Gastroesophageal sphincter (tissue), 4 donors: Measurements from ENCODE around the gene SASH1. TPM values are rescaled to one million over a fixed set of nuclear protein-coding genes. Genes with fewer than 3 reads are reported as not detected.

Experiments used
- ATAC-seq: fragments of 150-250 bp; one replicate; pipeline ENCODE4 v1.9.1; 2016; ENCODE audit warnings: mild to moderate bottlenecking, moderate library complexity
- H3K27ac ChIP-seq, 4 donors: fragments of 200-600 bp; sonication (generic) in 3 of 4; 1 replicate in 3 of 4; 2 replicates in 1 of 4; pipeline ENCODE4 v1.5.1; 2016 to 2019
- H3K27me3 ChIP-seq: fragments of 200-600 bp; sonication (generic); one replicate; pipeline ENCODE4 v1.5.1; 2019
- H3K36me3 ChIP-seq, 2 donors: fragments of 200-600 bp; sonication (generic); one replicate each; pipeline ENCODE4 v1.5.1; 2019; ENCODE audit warnings: control low read depth in 1 of 2
- H3K4me1 ChIP-seq, 3 donors: fragments of 200-600 bp; sonication (generic); 1 replicate in 2 of 3; 2 replicates in 1 of 3; pipeline ENCODE4 v1.5.1; 2016 to 2019; ENCODE audit warnings: control low read depth in 2 of 3
- H3K4me3 ChIP-seq, 2 donors: fragments of 200-600 bp; sonication (generic); one replicate each; pipeline ENCODE4 v1.5.1; 2019; ENCODE audit warnings: mild to moderate bottlenecking in 1 of 2, moderate library complexity in 1 of 2
- H3K9me3 ChIP-seq, 3 donors: fragments of 200-600 bp; sonication (generic); one replicate each; pipeline ENCODE4 v1.5.1; 2017 to 2019; ENCODE audit warnings: control low read depth in 2 of 3
- CTCF ChIP-seq, 4 experiments: fragments of 200-600 bp in 2 of 4; fragments of 450-650 bp in 2 of 4; sonication (generic) in 1 of 4; IDR thresholded peaks; one replicate each; pipeline ENCODE4 v1.5.1; 2017 to 2019; ENCODE audit warnings: antibody characterized with exemption in 4 of 4, mild to moderate bottlenecking in 2 of 4, moderate library complexity in 2 of 4
- EP300 ChIP-seq: sonication (generic); formaldehyde crosslinking; IDR thresholded peaks from one replicate; pipeline ENCODE4 v1.6.1; 2017; ENCODE audit warnings: antibody characterized with exemption, mild to moderate bottlenecking
- POLR2A ChIP-seq, 2 donors: fragments of 450-650 bp; IDR thresholded peaks; one replicate each; pipeline ENCODE4 v1.6.1; 2017; ENCODE audit warnings: antibody characterized with exemption in 2 of 2, mild to moderate bottlenecking in 2 of 2, moderate library complexity in 1 of 2
- POLR2AphosphoS5 ChIP-seq: sonication (generic); formaldehyde crosslinking; IDR thresholded peaks from one replicate; pipeline ENCODE4 v1.6.1; 2017; ENCODE audit warnings: antibody characterized with exemption
- WGBS, 2 donors: methylation state at CpG; one replicate each; pipeline ENCODE4 v1.1.5; 2018; ENCODE audit warnings: low coverage in 1 of 2; 5-methylcytosine and 5-hydroxymethylcytosine counted together
- total RNA-seq, 4 donors: library from RNA; depleted of rRNA; stranded (reverse); fragments of >200 nt; gene quantifications; one replicate each; pipeline ENCODE4 v1.1.0, GENCODE V29; 2016

Gene SASH1
- total RNA-seq, 4 donors from 2014 or later = 48.9 to 78.9 (median 64.6) TPM

- Histone ChIP-seq H3K9me3 (peaks cover 0 to 3% (median 0%) of the 10 kb centered on the region in 3 donors), H3K36me3 (no peaks in the 10 kb centered on the region), H3K4me3 (no peak overlapping the region), H3K27ac (peak overlapping the region; percentile 2 to 71 (median 54)), H3K27me3 (no peaks in the 10 kb centered on the region), H3K4me1 (peaks cover 0 to 12% (median 4%) of the 10 kb centered on the region in 3 donors)
- TF ChIP-seq CTCF (IDR thresholded peaks at IDR 0.05) (no peak), POLR2AphosphoS5 (peak; percentile 67)
- peak; percentile 64 for ATAC-seq
- WGBS, 2 donors = 67 to 70% methylated on average over 6 to 9 of the region's 16 CpGs
These were observed 250.6 kb downstream of the SASH1 start for GRCh38 chr6:148593130-148593812.

GRCh38 chr6:148593813-148594170 is 251.2 kb downstream of the SASH1 start:
- 52 to 74% methylated on average over 4 to 6 of the region's 6 CpGs for WGBS, 2 donors
- peaks cover 0 to under 1% (median 0%) of the 10 kb centered on the region in 3 donors for H3K9me3 ChIP-seq
- peak overlapping the region in 3 of 4 donors; percentile 39 to 71 (median 68) for H3K27ac ChIP-seq
- no peaks in the 10 kb centered on the region for H3K36me3 ChIP-seq
- no peaks in the 10 kb centered on the region for H3K27me3 ChIP-seq
- ATAC-seq = no peak
- H3K4me3 ChIP-seq = no peak overlapping the region
- TF ChIP-seq CTCF (IDR thresholded peaks at IDR 0.05) (no peak), POLR2A (IDR thresholded peaks at IDR 0.05) (no peak), EP300 (no peak), POLR2AphosphoS5 (no peak)
- H3K4me1 ChIP-seq = peaks cover 0 to 16% (median 4%) of the 10 kb centered on the region in 3 donors

GRCh38 chr6:148595550-148595949 is 252.9 kb downstream of the SASH1 start:
- TF ChIP-seq CTCF (IDR thresholded peaks at IDR 0.05) (no peak), EP300 (no peak), POLR2A (IDR thresholded peaks at IDR 0.05) (no peak), POLR2AphosphoS5 (no peak)
- Histone ChIP-seq H3K4me3 (no peak overlapping the region), H3K4me1 (peaks cover 0 to 23% (median 4%) of the 10 kb centered on the region in 3 donors), H3K36me3 (no peaks in the 10 kb centered on the region), H3K27ac (no peak overlapping the region), H3K27me3 (no peaks in the 10 kb centered on the region), H3K9me3 (no peaks in the 10 kb centered on the region)
- no peak for ATAC-seq
- WGBS, 2 donors = 93 to 96% methylated on average over 6 of the region's 6 CpGs

GRCh38 chr6:148596891-148597455 is 254.3 kb downstream of the SASH1 start:
- WGBS, 2 donors = 71 to 82% methylated on average over 1 to 2 of the region's 3 CpGs
- H3K4me1 ChIP-seq = peaks cover 0 to 23% (median 4%) of the 10 kb centered on the region in 3 donors
- no peak overlapping the region for H3K27ac ChIP-seq
- ATAC-seq = no peak
- H3K27me3 ChIP-seq = no peaks in the 10 kb centered on the region
- no peak overlapping the region for H3K4me3 ChIP-seq
- no peaks in the 10 kb centered on the region for H3K36me3 ChIP-seq
- TF ChIP-seq POLR2A (IDR thresholded peaks at IDR 0.05) (no peak), CTCF (IDR thresholded peaks at IDR 0.05) (no peak), POLR2AphosphoS5 (no peak), EP300 (no peak)
- no peaks in the 10 kb centered on the region for H3K9me3 ChIP-seq

- H3K27me3 ChIP-seq = no peaks in the 10 kb centered on the region
- H3K4me1 ChIP-seq = peaks cover 0 to 13% (median 0%) of the 10 kb centered on the region in 3 donors
- no peaks in the 10 kb centered on the region for H3K36me3 ChIP-seq
- no peak overlapping the region for H3K4me3 ChIP-seq
- peak overlapping the region in 3 of 4 donors; percentile 22 to 46 (median 24) for H3K27ac ChIP-seq
- WGBS, 2 donors = 15 to 30% methylated on average over 2 to 3 of the region's 3 CpGs
- H3K9me3 ChIP-seq = no peaks in the 10 kb centered on the region
- TF ChIP-seq POLR2AphosphoS5 (no peak), POLR2A (IDR thresholded peaks at IDR 0.05) (no peak)
- no peak for ATAC-seq
These were observed 256.1 kb downstream of the SASH1 start for GRCh38 chr6:148598724-148599123.
